ENCODE measurements around the gene TBXAS1. TPM values are rescaled to one million over a fixed set of nuclear protein-coding genes. Genes with fewer than 3 reads are reported as not detected.

Gene TBXAS1
- total and polyA plus RNA-seq, 2 of the 8 experiments (the other 6 are each of a cell fraction or from before 2014, with no cell fraction given), result 0.86 to 2.1 TPM

GRCh38 chr7:139869886-139870285 is 40.8 kb downstream of the TBXAS1 start:
- no peak for TF ChIP-seq RAD21 (IDR thresholded peaks at IDR 0.05 in 1 of 2, conservative IDR thresholded peaks at IDR 0.05 in 1 of 2; ENCODE audit: low read depth in 2 of 2, low read length in 2 of 2)
- TF ChIP-seq EP300 (IDR thresholded peaks at IDR 0.05; ENCODE audit: borderline replicate concordance in 1 of 2, low read depth in 2 of 2, low read length in 2 of 2), result no peak
- WGBS, 2 experiments (ENCODE audit: extremely low coverage in 1 of 2, insufficient coverage in 1 of 2, insufficient read length in 1 of 2, insufficient replicate concordance in 2 of 2, low coverage in 1 of 2, low lambda C conversion rate in 2 of 2, missing lambda C conversion rate in 1 of 2), result 87% methylated on average over 2 of the region's 2 CpGs; no CpG with 5 or more reads in 1 of the 2 experiments
- Histone ChIP-seq H3K36me3 (ENCODE audit: control insufficient read depth in 2 of 4, insufficient read depth in 4 of 4, low read length in 3 of 4) (no peaks in the 10 kb centered on the region), H4K8ac (ENCODE audit: extremely low read depth, insufficient read depth, low read length) (no peak overlapping the region), H3K56ac (replicated peaks; ENCODE audit: insufficient read length, low read depth, low read length) (no peak overlapping the region), H3K4ac (replicated peaks; ENCODE audit: insufficient read length, low read depth, low read length) (no peak overlapping the region), H3K4me2 (ENCODE audit: insufficient read depth in 1 of 2, low read depth in 2 of 2, low read length in 2 of 2) (no peak overlapping the region), H2AFZ (ENCODE audit: low read length) (no peak overlapping the region), H3K4me1 (replicated peaks in 1 of 4; ENCODE audit: control insufficient read depth in 3 of 4, insufficient read depth in 4 of 4, low read length in 3 of 4) (no peaks in the 10 kb centered on the region), H3K18ac (ENCODE audit: extremely low read depth, low read length) (no peak overlapping the region), H3K14ac (ENCODE audit: insufficient read length) (no peak overlapping the region), H3K79me2 (ENCODE audit: control insufficient read depth in 1 of 2, insufficient read depth in 2 of 2, low read length in 2 of 2) (no peaks in the 10 kb centered on the region), H3K4me3 (ENCODE audit: extremely low read depth in 1 of 4, insufficient read depth in 2 of 4, low read depth in 3 of 4, low read length in 4 of 4) (no peak overlapping the region), H4K91ac (replicated peaks; ENCODE audit: insufficient read length, low read length) (no peak overlapping the region), H2AK5ac (ENCODE audit: low read depth, low read length) (no peak overlapping the region), H4K5ac (ENCODE audit: insufficient read length, low read depth, low read length) (no peak overlapping the region), H3K27ac (ENCODE audit: low read depth, low read length) (no peak overlapping the region), H2BK15ac (ENCODE audit: low read length) (no peak overlapping the region), H2BK20ac (ENCODE audit: low read length) (no peak overlapping the region), H3K27me3 (replicated peaks in 1 of 4; ENCODE audit: control insufficient read depth in 3 of 4, extremely low read depth in 1 of 4, insufficient read depth in 3 of 4, low read length in 3 of 4) (no peaks in the 10 kb centered on the region; a peak in 1 of 7 replicates), H2BK120ac (replicated peaks; ENCODE audit: low read depth, low read length) (no peak overlapping the region), H3K23me2 (ENCODE audit: low read depth, low read length) (no peaks in the 10 kb centered on the region; the same call in 1 of the 2 replicates), H2BK5ac (ENCODE audit: low read depth, low read length) (no peak overlapping the region), H2BK12ac (ENCODE audit: low read depth, low read length) (no peak overlapping the region), H4K20me1 (replicated peaks in 1 of 2; ENCODE audit: control insufficient read depth in 1 of 2, insufficient read depth in 2 of 2, low read length in 2 of 2) (no peaks in the 10 kb centered on the region), H3K9me3 (ENCODE audit: insufficient read depth in 2 of 2, low read depth in 1 of 2, low read length in 1 of 2) (no peaks in the 10 kb centered on the region), H3K23ac (ENCODE audit: insufficient read length) (no peak overlapping the region), H3K79me1 (ENCODE audit: low read depth, low read length) (no peaks in the 10 kb centered on the region), H3K9ac (replicated peaks in 1 of 4; ENCODE audit: extremely low read depth in 1 of 4, low read depth in 3 of 4, low read length in 3 of 4) (no peak overlapping the region)
- no peak for DNase-seq (ENCODE audit: low read depth in 1 of 2, low spot score in 2 of 2)
- FAIRE-seq, result no peak
- ChIA-PET CTCF (ENCODE audit: partially characterized antibody) (interaction anchor here (0.6 kb wide), 1 partner anchor 55 kb away, joined by 3 read pairs; no protein-coding TSS in a partner anchor), POLR2A (ENCODE audit: partially characterized antibody) (no interaction called here)

Data from H1 (cell line).